ENCODE measurements around the gene TMED9. TPM values are rescaled to one million over a fixed set of nuclear protein-coding genes. Genes with fewer than 3 reads are reported as not detected.
"Not testable (repeated sequence)": the region's sequence is repeated elsewhere in the genome, so short reads cannot be mapped to it uniquely, and the experiment has no call there.

Gene TMED9
- total RNA-seq, 1 experiment from 2014 or later = 105 TPM

DNA sequence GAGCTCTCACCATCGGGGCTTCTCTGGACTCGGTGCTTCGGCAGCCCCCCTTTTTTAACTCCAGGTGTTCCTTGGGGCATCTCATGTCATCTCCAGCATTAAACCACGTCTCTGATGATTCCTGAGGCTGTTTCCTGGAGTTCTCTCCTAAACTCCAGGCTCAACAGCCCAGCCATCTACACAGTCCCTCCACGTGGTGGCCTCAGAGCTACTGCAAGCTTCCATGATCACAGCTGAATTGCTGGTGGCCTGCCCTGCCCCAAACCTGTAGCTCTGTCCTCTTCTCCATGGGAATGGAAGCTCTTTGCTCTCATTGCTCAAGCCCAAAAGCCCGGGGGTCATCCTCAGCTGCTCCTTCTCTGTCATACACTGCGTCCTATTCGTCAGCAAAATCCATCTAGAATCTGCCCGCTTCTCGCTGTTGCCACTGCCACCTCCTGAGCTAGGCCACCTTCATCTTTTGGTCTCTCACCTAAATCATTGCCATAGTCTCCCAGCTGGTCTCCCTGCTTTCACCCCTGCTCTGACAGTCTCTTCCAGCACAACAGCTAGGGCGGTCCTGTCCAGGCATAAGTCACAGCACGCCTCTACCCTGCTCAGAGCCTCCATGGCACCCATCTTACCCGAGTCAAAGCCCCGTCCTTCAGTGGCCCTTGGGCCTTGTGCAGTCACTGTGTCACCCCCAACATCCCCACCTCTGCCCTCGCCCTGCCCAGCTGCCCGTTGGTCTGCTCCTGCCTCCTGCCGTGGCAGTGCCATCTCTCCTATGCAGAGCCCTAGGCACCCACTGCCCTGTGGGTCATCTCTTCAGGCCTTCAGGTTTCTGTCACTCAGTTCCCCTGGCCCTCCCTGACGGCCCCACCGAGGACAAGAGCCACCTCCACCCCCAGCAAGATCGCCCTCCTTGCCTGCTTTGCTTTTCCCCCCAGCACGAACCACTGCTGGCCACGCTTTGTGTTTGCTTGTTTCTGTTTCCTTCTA lies 14.4 kb downstream of the TMED9 start:
- no peak for DNase-seq (ENCODE audit: low read depth)

DNA sequence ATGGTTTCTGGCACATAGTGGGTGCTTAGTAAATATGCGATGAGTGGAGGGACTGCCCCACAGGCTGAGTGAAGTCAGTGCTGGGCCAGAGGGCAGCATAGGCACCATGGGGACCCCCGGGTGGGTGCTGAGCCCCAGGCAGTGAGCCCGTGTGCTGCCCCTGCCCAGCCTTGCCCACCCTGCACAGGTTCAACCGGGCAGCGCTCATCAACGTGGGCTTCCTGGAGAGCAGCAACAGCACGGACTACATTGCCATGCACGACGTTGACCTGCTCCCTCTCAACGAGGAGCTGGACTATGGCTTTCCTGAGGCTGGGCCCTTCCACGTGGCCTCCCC lies 15.1 kb downstream of the TMED9 start:
- DNase-seq (ENCODE audit: low read depth) = no peak

DNA sequence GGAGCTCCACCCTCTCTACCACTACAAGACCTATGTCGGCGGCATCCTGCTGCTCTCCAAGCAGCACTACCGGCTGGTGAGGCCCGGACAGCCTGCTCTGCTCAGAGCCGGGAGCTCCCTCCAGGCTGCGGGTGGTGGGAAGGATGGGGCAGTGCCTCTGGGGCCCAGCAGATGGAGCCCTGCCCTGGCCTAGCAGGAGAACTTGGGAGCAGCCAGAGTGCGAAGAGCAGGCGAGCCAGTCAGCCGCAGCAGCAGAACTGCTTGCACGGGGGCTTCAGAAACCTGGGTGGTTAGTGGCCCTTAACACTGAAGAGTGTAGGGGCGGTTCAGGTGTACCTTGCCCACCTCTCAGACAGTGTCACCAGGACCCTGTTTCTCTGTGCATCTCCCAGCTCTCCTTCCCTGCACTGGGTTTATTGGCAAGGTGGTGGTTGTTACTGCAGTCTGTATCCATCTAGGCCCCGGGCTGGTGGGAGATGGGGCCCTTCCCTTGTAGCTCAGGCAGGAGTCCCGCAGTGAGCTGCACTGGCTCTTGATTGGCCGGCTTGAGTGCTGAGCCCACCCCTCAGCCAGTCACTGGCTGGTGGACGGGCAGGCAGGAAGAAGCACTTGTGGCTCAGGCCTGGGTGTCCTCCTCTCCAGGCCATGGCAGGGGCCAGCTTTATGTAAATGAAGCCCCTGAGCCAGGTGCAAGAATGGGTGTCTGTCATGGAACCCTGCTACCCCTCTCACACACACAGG lies 15.6 kb downstream of the TMED9 start:
- DNase-seq (ENCODE audit: low read depth) = peak; percentile 83

DNA sequence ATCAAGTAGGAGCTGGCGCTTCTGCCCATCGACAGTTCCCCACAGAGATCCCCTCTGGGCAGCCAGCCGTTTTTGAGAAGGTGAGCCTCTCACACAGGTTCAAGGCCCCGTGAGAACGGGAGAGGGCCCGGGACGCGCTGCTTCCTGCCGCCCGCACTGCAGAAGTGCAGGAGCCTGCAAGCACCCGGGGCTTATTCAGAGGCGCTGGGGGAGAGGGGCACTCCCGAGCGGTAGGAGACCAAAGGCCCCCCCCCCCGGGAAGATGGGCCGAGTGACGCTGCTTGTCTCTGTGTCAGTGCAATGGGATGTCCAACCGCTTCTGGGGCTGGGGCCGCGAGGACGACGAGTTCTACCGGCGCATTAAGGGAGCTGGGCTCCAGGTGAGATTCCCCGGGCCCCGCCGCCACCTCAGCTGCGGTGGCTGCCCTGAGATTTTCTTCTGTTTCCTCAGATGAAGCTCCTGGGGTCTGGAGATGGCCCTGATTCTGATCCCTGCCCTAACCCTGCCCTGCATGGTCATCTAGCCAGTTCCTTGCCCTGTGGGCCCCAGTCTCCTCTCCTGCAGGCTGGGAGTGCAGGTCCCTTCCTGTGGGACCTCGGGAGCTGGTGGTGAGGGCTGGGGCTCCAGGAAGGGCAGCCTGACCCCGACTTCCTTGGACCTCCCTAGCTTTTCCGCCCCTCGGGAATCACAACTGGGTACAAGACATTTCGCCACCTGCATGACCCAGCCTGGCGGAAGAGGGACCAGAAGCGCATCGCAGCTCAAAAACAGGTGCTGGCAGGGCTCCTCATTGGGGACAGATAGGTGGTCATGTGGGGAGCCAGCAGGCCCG lies 16.5 kb downstream of the TMED9 start:
- no peak for DNase-seq (ENCODE audit: low read depth)

DNA sequence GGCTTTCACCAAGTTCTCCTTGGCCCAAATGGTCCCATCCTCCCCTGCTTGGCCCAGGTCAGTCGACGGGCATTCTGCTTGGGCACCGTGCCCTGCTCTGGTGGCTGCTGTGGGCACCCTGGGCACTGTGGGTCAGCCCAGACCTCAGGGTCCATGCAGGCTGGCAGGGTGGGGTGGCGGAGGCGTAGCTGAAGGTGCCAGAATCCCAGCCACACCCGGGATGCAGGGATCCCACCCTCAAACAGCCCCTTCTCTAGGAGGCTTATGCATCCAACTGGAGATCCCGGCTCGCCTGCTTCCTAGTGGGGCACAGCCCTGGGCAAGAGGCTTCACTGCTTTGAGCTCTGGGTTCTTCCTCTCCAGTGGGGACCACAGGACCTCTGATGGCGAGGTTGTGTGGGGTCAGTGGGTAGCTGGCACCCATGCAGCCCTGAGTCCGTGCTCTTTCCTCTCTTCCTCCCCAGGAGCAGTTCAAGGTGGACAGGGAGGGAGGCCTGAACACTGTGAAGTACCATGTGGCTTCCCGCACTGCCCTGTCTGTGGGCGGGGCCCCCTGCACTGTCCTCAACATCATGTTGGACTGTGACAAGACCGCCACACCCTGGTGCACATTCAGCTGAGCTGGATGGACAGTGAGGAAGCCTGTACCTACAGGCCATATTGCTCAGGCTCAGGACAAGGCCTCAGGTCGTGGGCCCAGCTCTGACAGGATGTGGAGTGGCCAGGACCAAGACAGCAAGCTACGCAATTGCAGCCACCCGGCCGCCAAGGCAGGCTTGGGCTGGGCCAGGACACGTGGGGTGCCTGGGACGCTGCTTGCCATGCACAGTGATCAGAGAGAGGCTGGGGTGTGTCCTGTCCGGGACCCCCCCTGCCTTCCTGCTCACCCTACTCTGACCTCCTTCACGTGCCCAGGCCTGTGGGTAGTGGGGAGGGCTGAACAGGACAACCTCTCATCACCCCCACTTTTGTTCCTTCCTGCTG lies 17.4 kb downstream of the TMED9 start:
- DNase-seq (ENCODE audit: low read depth) = no peak

DNA sequence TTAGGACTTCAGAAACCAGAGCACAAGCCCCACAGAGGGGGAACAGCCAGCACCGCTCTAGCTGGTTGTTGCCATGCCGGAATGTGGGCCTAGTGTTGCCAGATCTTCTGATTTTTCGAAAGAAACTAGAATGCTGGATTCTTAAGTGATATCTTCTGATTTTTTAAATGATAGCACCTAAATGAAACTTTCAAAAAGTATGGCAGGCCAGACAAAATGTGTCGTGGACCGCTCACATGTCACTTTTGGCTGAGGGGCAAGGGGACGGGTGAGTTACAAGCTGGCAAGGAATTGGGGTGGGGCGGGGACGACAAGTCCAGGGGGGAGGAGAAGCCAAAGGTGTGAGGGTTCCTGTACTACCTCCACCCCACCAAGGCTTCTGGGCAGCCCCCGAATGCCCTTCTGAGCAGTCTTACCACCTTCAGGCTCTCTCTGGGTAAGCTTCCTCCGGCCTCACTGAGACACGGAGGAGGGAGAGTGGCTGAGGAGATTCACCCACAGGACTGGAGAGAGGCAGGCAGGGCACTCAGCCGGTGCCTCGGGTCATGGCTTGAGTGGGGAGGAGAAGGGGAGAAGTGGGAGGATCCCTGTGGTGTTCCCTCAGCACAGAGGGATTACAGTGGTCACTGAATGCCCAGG lies 18.2 kb downstream of the TMED9 start:
- no peak for DNase-seq (ENCODE audit: low read depth)

DNA sequence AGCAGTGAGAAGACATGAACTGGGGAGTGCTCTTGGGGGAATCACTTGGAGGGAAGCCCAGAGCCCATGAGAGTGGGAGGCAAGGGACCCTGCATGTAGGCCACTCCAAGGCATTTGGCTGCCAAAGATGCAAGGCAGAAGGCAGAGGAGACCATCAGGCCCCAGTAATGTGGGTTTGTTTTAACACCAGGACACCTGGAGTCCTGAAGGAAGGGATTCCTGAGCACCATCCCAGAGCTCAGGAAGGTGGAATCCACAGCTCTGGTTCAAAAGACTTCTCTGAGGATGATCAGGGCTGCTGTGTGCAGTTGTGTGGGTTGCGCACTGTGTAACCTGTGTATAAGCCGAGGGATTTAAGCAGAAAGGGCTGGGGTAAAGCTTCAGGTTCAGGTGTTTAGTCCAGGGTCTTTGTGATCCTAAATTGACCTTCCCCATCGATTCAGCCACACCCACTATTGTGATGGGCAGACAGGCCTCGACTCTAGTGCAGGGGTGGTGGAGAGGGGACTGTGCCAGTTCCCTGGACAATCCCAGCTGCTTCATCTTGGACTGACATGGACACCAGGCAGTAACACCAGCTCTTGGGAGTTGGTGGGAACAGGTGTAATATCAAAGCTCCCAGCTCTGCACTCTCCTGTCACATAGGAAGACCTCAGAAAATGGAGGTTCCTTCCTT lies 18.9 kb downstream of the TMED9 start:
- DNase-seq (ENCODE audit: low read depth) = no peak

DNA sequence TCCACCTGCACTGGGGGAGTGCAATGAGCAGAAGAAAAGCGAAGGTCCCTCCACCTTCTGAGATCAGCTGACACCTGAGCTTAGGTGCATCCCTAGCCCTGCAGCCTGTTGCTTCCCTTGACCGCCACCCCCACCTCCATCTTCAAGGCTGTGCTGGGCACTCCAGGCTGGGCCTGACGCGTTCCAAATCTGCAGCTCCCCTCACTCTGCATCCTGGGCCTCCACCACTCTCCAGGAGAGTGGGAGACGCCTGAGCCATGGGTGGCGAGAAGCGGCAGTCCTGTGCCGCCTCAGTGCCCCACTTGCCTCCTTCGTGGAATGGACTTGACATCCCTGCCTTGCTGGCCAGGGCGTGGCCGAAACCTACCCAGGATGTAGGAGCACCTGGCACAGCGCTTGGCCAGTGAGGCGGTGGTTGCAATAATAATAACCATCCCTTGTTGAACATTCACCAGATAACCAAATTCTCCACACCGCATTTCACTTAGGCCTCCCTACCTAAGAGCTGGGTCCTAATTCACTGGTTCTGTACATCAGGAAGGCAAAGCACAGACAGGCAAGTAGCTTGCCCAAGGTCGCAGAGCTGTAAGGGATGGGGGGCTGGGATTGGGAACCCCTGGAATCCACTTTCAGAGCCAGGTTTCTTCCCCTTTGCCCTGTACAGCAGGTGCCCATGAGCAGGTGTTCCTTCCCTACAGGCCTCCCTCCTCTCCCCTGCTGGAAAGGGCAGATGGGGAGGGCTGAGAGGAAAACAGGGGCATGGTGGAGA lies 19.6 kb downstream of the TMED9 start:
- no peak for DNase-seq (ENCODE audit: low read depth)

DNA sequence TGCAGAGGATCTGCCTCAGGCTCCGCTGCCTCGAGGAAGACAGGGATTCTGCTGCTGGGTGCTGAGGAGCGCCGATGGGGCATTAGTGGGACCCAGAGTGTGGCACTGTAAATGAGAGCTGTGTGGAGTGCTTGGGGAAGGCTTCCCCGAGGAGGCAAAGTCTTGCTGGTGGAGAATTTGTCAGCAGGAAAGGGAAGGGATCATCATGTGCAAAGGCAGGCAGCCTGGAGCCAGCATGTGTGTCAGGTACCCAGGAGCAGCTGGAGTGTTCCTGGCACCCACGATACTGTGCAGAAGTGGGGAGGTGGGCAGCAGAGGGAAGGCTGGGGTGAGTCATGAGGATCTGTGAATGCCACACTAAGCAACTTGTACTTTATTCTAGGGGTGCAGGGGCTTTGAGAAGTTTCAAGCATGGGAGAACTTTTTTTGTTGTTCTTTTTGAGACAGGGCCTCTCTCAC lies 20.2 kb downstream of the TMED9 start:
- DNase-seq (ENCODE audit: low read depth) = no peak

DNA sequence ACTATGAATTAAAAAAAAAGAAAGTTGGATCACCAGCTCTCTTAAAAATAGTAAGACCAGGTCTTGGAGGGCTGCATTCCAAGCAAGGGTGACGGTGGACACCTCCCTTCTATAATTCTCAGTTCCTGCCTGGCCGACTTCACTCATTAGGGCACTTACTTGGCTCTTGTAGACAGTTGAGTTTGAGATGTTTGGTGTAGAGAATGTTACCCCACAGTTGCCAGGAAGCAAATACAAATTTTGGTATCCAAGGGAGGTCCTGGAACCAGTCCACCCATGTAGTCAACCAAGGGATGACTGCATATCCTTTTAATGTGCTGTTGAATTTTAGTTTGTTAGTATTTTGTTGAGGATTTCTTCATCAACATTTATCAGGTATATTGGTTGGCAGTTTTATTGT lies 28.6 kb downstream of the TMED9 start:
- DNase-seq (ENCODE audit: low read depth) = no peak

DNA sequence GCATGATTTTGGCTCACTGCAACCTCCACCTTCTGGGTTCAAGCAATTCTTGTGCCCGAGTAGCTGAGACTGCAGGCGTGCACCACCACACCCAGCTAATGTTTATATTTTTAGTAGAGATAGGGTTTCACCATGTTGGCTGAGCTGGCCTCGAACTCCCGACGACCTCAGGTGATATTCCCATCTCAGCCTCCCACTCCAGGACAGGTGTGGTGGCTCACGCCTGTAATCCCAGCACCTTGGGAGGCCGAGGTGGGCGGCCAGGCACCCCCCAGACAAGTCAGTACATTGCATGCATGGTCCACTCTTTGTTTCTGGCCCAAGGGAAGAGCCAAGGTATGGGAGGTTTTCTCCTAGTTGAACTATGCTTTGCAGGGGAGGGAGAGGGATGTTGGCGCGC lies 32.2 kb downstream of the TMED9 start:
- not testable (repeated sequence) for DNase-seq (ENCODE audit: low read depth)

DNA sequence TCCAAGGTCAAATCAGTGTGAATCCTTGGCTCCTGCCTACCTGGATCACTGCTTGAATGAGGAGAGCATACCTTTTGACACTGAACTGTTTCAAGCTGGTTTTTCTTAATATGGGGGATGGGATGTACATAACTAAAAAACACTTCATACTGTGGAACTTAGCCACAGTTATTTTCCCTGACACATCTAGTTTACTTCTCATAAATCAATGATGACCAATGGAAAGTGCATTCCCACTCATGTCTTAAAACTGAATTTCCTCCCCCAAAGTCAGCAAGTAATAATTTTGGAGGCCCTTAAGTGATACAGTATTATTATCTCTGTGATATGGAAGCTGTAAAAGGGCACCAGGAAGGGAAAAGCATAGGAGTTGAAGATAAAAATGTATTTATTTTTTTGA lies 38.2 kb downstream of the TMED9 start:
- not testable (repeated sequence) for DNase-seq (ENCODE audit: low read depth)

DNA sequence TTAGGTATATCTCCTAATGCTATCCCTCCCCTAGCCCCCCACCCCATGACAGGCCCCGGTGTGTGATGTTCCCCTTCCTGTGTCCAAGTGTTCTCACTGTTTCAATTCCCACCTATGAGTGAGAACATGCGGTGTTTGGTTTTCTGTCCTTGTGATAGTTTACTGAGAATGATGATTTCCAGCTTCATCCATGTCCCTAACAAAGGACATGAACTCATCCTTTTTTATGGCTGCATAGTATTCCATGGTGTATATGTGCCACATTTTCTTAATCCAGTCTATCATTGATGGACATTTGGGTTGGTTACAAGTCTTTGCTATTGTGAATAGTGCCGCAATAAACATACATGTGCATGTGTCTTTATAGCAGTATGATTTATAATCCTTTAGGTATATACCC lies 42.9 kb downstream of the TMED9 start:
- not testable (repeated sequence) for DNase-seq (ENCODE audit: low read depth)

DNA sequence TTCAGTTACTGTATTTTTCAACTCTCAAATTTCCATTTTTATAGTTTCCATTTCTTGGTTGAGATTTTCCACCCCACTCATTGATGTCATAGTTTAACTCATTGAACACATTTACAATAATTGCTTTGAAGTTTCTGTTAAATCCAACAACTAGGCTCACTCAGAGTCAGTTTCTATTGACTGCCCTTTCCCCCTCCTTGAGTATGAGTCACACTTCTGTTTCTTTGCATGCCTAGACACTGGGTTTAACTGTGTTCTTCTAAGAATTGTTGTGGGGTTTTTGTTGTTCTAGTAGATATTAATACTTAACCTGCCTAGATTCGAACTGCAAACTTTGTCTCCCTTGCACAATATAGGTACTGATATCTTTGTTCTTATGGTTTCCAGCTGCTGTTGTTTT lies 53.5 kb downstream of the TMED9 start:
- not testable (repeated sequence) for DNase-seq (ENCODE audit: low read depth)

Other genes with a start within 250 kb of the TMED9 start
- gene LMAN2, start 240.5 kb upstream of the TMED9 start, total RNA-seq (2014; rRNA removed; shearing (Covaris generic)) = 269 and 285 TPM in 2 replicates
- gene RGS14, start 234.3 kb upstream of the TMED9 start, total RNA-seq (2014; rRNA removed; shearing (Covaris generic)) = 18.1 and 30.5 TPM in 2 replicates
- gene SLC34A1, start 207.8 kb upstream of the TMED9 start, total RNA-seq (2014; rRNA removed; shearing (Covaris generic)) = not detected in 2 replicates
- not detected in 2 replicates for gene PFN3, start 191.5 kb upstream of the TMED9 start, total RNA-seq (2014; rRNA removed; shearing (Covaris generic))
- 8.6 and 9.6 TPM in 2 replicates for gene F12, start 182.6 kb upstream of the TMED9 start, total RNA-seq (2014; rRNA removed; shearing (Covaris generic))
- gene GRK6, start 165.5 kb upstream of the TMED9 start, total RNA-seq (2014; rRNA removed; shearing (Covaris generic)) = 67.3 and 71.8 TPM in 2 replicates
- gene PRR7, start 145.4 kb upstream of the TMED9 start, total RNA-seq (2014; rRNA removed; shearing (Covaris generic)) = 15.7 and 21.4 TPM in 2 replicates
- 166 and 187 TPM in 2 replicates for gene DBN1, start 118.6 kb upstream of the TMED9 start, total RNA-seq (2014; rRNA removed; shearing (Covaris generic))
- 197 and 234 TPM in 2 replicates for gene PDLIM7, start 94.6 kb upstream of the TMED9 start, total RNA-seq (2014; rRNA removed; shearing (Covaris generic))
- 3.7 and 3.9 TPM in 2 replicates for gene DOK3, start 82.4 kb upstream of the TMED9 start, total RNA-seq (2014; rRNA removed; shearing (Covaris generic))
- 68.7 and 91.5 TPM in 2 replicates for gene DDX41, start 75.2 kb upstream of the TMED9 start, total RNA-seq (2014; rRNA removed; shearing (Covaris generic))
- gene FAM193B, start 37.6 kb upstream of the TMED9 start, total RNA-seq (2014; rRNA removed; shearing (Covaris generic)) = 14.6 and 26.7 TPM in 2 replicates
- 35.1 and 51.0 TPM in 2 replicates for gene B4GALT7, start 7.9 kb downstream of the TMED9 start, total RNA-seq (2014; rRNA removed; shearing (Covaris generic))
- not detected in 2 replicates for gene FAM153A, start 190.7 kb downstream of the TMED9 start, total RNA-seq (2014; rRNA removed; shearing (Covaris generic))

Measured in Daoy (cell line).